HCT116 (cell line): ENCODE measurements around the gene CRB1.

Experiments
- EZH2 ChIP-seq: fragments of 200-600 bp; sonication (generic); IDR thresholded peaks from 2 replicates; pipeline ENCODE4 v1.6.1; 2017; ENCODE audit warnings: antibody characterized with exemption, mixed run types
- JUND ChIP-seq: IDR thresholded peaks from 2 replicates; pipeline ENCODE4 v1.6.1; 2012
- POLR2A ChIP-seq: IDR thresholded peaks from 2 replicates; pipeline ENCODE4 v1.7.0; 2011; ENCODE audit warnings: borderline replicate concordance; ENCODE audit not compliant: insufficient read depth, insufficient read length; ENCODE audit errors: extremely low read depth
- RAD21 ChIP-seq: IDR thresholded peaks from 2 replicates; pipeline ENCODE4 v1.6.1; 2012; ENCODE audit warnings: low read depth, mild to moderate bottlenecking
- SRF ChIP-seq: IDR thresholded peaks from 2 replicates; pipeline ENCODE4 v1.6.1; 2012; ENCODE audit warnings: low read depth
- ZNF274 ChIP-seq: fragments of 200-500 bp; sonication (Bioruptor generic); IDR thresholded peaks from 2 replicates; pipeline ENCODE4 v1.6.1; 2014; ENCODE audit warnings: mild to moderate bottlenecking, low read depth, low read length, inconsistent platforms
- TF ChIP-seq, protein P1 (sequence below), 3 experiments: fragments of 200-600 bp in 1 of 3; sonication (generic) in 1 of 3; IDR thresholded peaks in 2 of 3; conservative IDR thresholded peaks in 1 of 3; 2 replicates each; pipeline ENCODE4 v1.5.1; 2012 to 2017; ENCODE audit warnings: low read depth in 2 of 3, low read length in 2 of 3, antibody characterized with exemption in 1 of 3, borderline replicate concordance in 1 of 3, control low read depth in 1 of 3, mild to moderate bottlenecking in 1 of 3, mixed read lengths in 1 of 3, mixed run types in 1 of 3, moderate library complexity in 1 of 3; ENCODE audit not compliant: insufficient read depth in 1 of 3
- TF ChIP-seq, protein P2 (sequence below): IDR thresholded peaks from 2 replicates; pipeline ENCODE4 v1.6.1; 2012

DNA sequence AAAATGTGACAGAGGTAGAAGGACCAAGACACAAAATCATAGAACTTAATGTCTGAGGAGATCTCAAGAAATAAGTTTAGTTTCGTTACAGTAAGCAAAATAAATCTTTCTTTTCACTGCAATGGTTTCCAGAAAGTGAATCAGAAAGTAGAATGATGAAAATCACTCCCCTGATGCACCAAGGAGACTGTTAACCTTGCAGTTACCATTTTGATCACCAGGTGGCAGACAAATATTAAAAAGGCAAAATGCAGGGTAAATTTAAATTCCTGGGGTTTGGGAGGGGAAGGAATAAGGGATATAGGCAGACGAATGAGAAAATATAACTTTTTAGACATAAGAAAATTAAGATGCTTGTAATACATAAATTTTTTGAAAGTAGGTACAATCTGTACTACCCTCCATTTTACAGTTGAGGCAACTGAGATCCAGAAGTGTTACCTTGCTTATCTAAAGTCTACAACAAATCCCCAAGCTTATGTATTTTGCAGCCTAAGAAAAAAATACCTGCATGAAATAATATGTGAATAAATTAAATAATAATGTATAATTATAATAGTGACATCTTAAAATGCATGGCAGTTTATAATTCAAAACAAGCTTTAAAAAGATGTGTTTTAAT, 253.2 kb downstream of the CRB1 start:
- TF ChIP-seq, protein P1, sequence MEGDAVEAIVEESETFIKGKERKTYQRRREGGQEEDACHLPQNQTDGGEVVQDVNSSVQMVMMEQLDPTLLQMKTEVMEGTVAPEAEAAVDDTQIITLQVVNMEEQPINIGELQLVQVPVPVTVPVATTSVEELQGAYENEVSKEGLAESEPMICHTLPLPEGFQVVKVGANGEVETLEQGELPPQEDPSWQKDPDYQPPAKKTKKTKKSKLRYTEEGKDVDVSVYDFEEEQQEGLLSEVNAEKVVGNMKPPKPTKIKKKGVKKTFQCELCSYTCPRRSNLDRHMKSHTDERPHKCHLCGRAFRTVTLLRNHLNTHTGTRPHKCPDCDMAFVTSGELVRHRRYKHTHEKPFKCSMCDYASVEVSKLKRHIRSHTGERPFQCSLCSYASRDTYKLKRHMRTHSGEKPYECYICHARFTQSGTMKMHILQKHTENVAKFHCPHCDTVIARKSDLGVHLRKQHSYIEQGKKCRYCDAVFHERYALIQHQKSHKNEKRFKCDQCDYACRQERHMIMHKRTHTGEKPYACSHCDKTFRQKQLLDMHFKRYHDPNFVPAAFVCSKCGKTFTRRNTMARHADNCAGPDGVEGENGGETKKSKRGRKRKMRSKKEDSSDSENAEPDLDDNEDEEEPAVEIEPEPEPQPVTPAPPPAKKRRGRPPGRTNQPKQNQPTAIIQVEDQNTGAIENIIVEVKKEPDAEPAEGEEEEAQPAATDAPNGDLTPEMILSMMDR (IDR thresholded peaks at IDR 0.05 in 2 of 3, conservative IDR thresholded peaks at IDR 0.05 in 1 of 3; ENCODE audit: borderline replicate concordance in 1 of 3, insufficient read depth in 1 of 3, low read depth in 2 of 3, low read length in 2 of 3): peak; percentile 45 to 77 (median 63); a peak in 5 of 6 replicates
- TF ChIP-seq, protein P2, sequence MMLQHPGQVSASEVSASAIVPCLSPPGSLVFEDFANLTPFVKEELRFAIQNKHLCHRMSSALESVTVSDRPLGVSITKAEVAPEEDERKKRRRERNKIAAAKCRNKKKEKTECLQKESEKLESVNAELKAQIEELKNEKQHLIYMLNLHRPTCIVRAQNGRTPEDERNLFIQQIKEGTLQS: no peak
- TF ChIP-seq JUND: no peak
- no peak for TF ChIP-seq EZH2
- no peak for TF ChIP-seq ZNF274
- no peak for TF ChIP-seq SRF
- TF ChIP-seq RAD21: peak; percentile 61
- no peak for TF ChIP-seq POLR2A
